Esophagus squamous epithelium (tissue), 5 donors: ENCODE results near the gene BACH2. TPM values are rescaled to one million over a fixed set of nuclear protein-coding genes. Genes with fewer than 3 reads are reported as not detected.
"Not testable (repeated sequence)": the region's sequence is repeated elsewhere in the genome, so short reads cannot be mapped to it uniquely, and the experiment has no call there.

ENCODE experiments used
- DNase-seq: peaks from one replicate; lab custom pipeline; 2025; lab: John Stamatoyannopoulos, UW
- H3K27ac ChIP-seq, 4 donors: fragments of 200-600 bp; sonication (generic); one replicate each; pipeline ENCODE4 v1.5.1; 2016 to 2019; ENCODE audit warnings: mild to moderate bottlenecking in 1 of 4
- H3K27me3 ChIP-seq, 4 donors: fragments of 200-600 bp; sonication (generic); 1 replicate in 3 of 4; 2 replicates in 1 of 4; pipeline versions ENCODE4 v1.5.1 to v1.6.0; 2017 to 2021; ENCODE audit warnings: antibody characterized with exemption in 1 of 4
- H3K36me3 ChIP-seq, 3 donors: fragments of 200-600 bp; sonication (generic); one replicate each; pipeline ENCODE4 v1.5.1; 2016 to 2019
- H3K4me1 ChIP-seq, 3 donors: fragments of 200-600 bp; sonication (generic); one replicate each; pipeline ENCODE4 v1.5.1; 2017 to 2019
- H3K4me3 ChIP-seq, 4 donors: fragments of 200-600 bp; sonication (generic); 1 replicate in 3 of 4; 2 replicates in 1 of 4; pipeline ENCODE4 v1.5.1; 2016 to 2019; ENCODE audit warnings: mild to moderate bottlenecking in 2 of 4, moderate library complexity in 1 of 4
- H3K9me3 ChIP-seq, 3 donors: fragments of 200-600 bp; sonication (generic); one replicate each; pipeline ENCODE4 v1.5.1; 2016 to 2019
- POLR2A ChIP-seq, 4 donors: fragments of 450-650 bp; IDR thresholded peaks; one replicate each; pipeline ENCODE4 v1.6.1; 2017; ENCODE audit warnings: antibody characterized with exemption in 4 of 4, mild to moderate bottlenecking in 4 of 4, moderate library complexity in 3 of 4
- WGBS, 2 donors: methylation state at CpG; one replicate each; pipeline ENCODE4 v1.1.5; 2018; 5-methylcytosine and 5-hydroxymethylcytosine counted together
- intact Hi-C: fragments of 100-400 bp; cut with DNase I; formaldehyde crosslinking; loops from one replicate; pipeline ENCODE4 v1.15.0; 2022
- total RNA-seq, 4 donors: library from RNA; depleted of rRNA; stranded (reverse); fragments of >200 nt; gene quantifications; one replicate each; pipeline ENCODE4 v1.1.0, GENCODE V29; 2016
- TF ChIP-seq, protein P1 (sequence below), 6 experiments: fragments of 450-650 bp in 4 of 6; fragments of 200-600 bp in 2 of 6; sonication (generic) in 2 of 6; IDR thresholded peaks; one replicate each; pipeline ENCODE4 v1.5.1; 2016 to 2019; ENCODE audit warnings: antibody characterized with exemption in 6 of 6, mild to moderate bottlenecking in 4 of 6, moderate library complexity in 4 of 6
- donor health status: DM: yes; HTN: yes; CAD: no.

BACH2 gene
- total RNA-seq, 4 donors from 2014 or later: 0.22 to 6.1 (median 0.66) TPM

DNA sequence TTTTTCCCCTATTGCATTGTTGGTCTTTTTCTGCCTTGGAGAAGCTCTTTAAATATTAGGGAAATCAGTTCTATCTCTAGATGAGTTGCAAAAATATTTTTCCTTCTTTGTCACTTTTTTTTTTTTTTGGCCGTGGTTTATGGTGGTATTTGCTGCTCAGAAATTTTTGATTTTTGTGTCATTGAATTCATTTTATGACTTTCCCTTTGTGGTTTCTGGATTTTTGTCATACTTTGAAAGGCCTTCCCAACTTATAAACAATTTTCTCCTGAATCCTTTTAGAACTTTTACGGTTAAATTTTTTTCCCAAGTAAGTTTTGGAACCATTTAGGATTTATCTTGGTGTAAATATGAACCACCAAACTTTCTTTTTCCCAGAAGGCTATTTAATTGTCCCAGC lies 256.7 kb downstream of the BACH2 start:
- no peak for DNase-seq
- intact Hi-C loops: no loop called here
- Histone ChIP-seq H3K9me3 (no peaks in the 10 kb centered on the region), H3K4me3 (no peak overlapping the region), H3K27ac (no peak overlapping the region), H3K4me1 (no peaks in the 10 kb centered on the region), H3K27me3 (no peaks in the 10 kb centered on the region), H3K36me3 (no peaks in the 10 kb centered on the region)
- TF ChIP-seq, protein P1, sequence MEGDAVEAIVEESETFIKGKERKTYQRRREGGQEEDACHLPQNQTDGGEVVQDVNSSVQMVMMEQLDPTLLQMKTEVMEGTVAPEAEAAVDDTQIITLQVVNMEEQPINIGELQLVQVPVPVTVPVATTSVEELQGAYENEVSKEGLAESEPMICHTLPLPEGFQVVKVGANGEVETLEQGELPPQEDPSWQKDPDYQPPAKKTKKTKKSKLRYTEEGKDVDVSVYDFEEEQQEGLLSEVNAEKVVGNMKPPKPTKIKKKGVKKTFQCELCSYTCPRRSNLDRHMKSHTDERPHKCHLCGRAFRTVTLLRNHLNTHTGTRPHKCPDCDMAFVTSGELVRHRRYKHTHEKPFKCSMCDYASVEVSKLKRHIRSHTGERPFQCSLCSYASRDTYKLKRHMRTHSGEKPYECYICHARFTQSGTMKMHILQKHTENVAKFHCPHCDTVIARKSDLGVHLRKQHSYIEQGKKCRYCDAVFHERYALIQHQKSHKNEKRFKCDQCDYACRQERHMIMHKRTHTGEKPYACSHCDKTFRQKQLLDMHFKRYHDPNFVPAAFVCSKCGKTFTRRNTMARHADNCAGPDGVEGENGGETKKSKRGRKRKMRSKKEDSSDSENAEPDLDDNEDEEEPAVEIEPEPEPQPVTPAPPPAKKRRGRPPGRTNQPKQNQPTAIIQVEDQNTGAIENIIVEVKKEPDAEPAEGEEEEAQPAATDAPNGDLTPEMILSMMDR (IDR thresholded peaks at IDR 0.05): no peak
- TF ChIP-seq POLR2A (IDR thresholded peaks at IDR 0.05): no peak
- WGBS, 2 donors: 50 to 83% methylated on average over 2 of the region's 2 CpGs

DNA sequence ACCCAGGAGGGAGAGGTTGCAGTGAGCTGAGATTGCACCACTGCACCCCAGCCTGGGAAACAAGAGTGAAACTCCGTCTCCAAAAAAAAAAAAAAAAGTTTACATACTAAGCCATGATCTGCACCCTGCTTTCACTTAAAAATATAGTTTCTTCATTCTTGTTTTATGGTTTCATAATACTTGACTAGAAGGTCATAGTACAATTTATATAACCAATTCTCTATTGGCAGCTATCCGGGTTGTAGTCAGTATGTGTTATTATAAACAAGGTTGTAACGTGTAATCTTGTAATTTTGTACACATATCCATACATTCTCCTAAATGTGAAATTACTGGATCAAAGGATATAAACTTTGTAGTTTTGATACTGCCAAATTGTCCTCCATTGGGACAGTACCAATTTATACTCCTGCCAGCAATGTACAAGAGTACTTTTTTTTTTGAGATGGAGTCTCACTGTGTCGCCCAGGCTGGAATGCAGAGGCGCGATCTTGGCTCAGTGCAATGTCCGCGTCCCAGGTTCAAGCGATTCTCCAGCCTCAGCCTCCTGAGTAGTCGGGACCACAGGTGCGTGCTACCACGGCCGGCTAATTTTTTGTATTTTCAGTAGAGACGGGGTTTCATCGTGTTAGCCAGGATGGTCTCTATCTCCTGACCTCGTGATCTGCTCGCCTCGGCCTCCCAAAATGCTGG lies 257.5 kb downstream of the BACH2 start:
- no peak overlapping the region for H3K27ac ChIP-seq
- no peaks in the 10 kb centered on the region for H3K9me3 ChIP-seq
- H3K27me3 ChIP-seq: no peaks in the 10 kb centered on the region
- DNase-seq: no peak
- no peaks in the 10 kb centered on the region for H3K4me1 ChIP-seq
- no peak for TF ChIP-seq POLR2A (IDR thresholded peaks at IDR 0.05)
- TF ChIP-seq, protein P1 (IDR thresholded peaks at IDR 0.05): no peak
- H3K4me3 ChIP-seq: no peak overlapping the region
- intact Hi-C loops: no loop called here
- whole genome bisulfite sequencing, 2 donors: 89 to 93% methylated on average over 18 of the region's 18 CpGs
- H3K36me3 ChIP-seq: no peaks in the 10 kb centered on the region

DNA sequence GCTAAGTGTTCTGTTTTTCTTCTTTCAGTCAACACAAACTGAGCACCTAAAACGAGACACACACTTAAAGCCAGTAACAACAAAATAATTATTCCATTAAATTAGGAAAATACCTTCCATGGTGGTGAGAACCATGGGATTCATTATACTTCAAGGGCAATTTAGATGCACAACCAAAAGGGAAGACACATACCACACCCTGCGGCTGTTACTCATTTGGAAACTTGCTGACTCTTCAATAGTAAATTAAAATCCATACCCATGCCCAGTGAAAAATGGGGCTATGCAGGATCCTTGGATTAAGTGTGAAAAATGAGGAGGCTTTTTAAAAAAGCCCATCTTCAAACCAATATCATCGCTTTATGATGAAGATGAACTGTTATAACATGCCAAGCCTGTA lies 259.7 kb downstream of the BACH2 start:
- Histone ChIP-seq H3K4me3 (no peak overlapping the region), H3K36me3 (no peaks in the 10 kb centered on the region), H3K27ac (no peak overlapping the region), H3K27me3 (no peaks in the 10 kb centered on the region), H3K4me1 (no peaks in the 10 kb centered on the region), H3K9me3 (no peaks in the 10 kb centered on the region)
- TF ChIP-seq, protein P1 (IDR thresholded peaks at IDR 0.05): no peak
- no peak for TF ChIP-seq POLR2A (IDR thresholded peaks at IDR 0.05)
- 81 to 87% methylated on average over 3 of the region's 3 CpGs for WGBS, 2 donors
- no peak for DNase-seq
- intact Hi-C loops: no loop called here

DNA sequence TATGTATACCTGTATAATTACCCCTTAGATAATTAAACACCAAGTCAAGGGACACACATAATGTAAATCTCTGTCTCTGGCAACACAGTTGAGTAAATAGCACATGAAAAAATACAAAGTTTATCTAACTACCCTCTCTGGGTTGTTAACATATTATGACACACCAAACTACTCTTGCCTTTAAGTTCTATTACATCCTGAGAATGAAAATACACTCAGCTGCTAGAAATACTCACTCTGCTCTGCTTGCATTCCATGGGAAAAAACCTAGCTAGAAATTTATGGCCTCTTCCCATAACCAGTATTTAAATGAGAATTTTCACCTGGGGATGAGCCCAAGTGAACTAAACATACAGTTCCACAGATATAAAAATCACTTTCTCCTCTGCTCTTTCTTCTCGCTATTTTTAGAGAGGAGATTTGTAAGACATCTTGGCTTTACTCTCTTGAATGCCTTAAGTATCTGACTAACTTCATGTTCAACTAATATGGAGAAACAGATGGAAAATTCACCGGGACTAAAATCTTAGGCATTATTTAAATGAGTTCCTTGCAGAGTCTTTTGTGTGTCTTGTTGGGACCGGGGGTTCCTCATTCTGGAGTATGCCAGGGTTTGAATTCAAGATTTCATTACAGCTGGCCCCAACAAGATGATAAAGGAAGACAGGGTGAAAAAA lies 261.5 kb downstream of the BACH2 start:
- Histone ChIP-seq H3K4me1 (no peaks in the 10 kb centered on the region), H3K36me3 (no peaks in the 10 kb centered on the region), H3K27me3 (no peaks in the 10 kb centered on the region), H3K27ac (no peak overlapping the region), H3K4me3 (no peak overlapping the region), H3K9me3 (no peaks in the 10 kb centered on the region)
- WGBS, 2 donors: 77 to 84% methylated on average over 3 of the region's 3 CpGs
- TF ChIP-seq, protein P1 (IDR thresholded peaks at IDR 0.05): no peak
- TF ChIP-seq POLR2A (IDR thresholded peaks at IDR 0.05): no peak
- no peak for DNase-seq
- intact Hi-C loops: no loop called here

DNA sequence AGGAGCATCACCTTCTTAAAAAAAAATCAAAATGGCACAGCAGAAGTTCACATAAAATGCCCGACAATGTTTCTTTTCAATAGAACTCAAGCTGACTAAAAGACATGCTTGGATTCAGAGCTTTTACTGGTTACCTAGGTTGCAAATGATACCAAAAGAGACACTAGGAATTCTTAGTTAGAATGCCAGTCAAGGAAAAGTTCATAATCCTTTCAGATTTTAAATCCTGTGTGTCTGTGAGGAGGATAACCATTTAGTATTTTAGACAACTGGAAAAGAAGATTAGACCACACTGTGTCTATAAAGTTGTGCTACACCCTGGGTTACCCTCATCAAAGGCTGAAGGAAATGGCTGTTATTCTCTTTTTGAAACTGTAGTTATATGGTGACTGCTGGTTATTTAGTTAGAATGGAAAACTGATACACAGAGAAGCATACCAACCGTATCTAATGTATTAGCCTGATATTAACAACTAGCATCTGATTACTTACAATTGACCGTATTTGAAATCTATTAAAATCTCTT lies 262.8 kb downstream of the BACH2 start:
- no peak for DNase-seq
- 75 to 88% methylated on average over 3 of the region's 3 CpGs for WGBS, 2 donors
- no peaks in the 10 kb centered on the region for H3K9me3 ChIP-seq
- H3K27ac ChIP-seq: no peak overlapping the region
- H3K4me3 ChIP-seq: no peak overlapping the region
- no peaks in the 10 kb centered on the region for H3K4me1 ChIP-seq
- no peaks in the 10 kb centered on the region for H3K36me3 ChIP-seq
- TF ChIP-seq POLR2A (IDR thresholded peaks at IDR 0.05): no peak
- TF ChIP-seq, protein P1 (IDR thresholded peaks at IDR 0.05): no peak
- no peaks in the 10 kb centered on the region for H3K27me3 ChIP-seq
- intact Hi-C loops: no loop called here

DNA sequence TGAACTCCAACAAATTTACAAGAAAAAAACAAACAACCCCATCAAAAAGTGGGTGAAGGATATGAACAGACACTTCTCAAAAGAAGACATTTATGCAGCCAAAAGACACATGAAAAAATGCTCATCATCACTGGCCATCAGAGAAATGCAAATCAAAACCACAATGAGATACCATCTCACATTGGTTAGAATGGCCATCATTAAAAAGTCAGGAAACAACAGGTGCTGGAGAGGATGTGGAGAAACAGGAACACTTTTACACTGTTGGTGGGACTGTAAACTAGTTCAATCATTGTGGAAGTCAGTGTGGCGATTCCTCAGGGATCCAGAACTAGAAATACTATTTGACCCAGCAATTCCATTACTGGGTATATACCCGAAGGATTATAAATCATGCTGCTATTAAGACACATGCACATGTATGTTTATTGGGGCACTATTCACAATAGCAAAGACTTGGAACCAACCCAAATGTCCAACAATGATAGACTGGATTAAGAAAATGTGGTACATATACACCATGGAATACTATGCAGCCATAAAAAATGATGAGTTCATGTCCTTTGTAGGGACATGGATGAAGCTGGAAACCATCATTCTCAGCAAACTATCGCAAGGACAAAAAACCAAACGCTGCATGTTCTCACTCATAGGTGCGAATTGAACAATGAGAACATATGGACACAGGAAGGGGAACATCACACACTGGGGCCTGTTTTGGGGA lies 264.0 kb downstream of the BACH2 start:
- H3K27ac ChIP-seq, H3K4me1 ChIP-seq, intact Hi-C loops, H3K4me3 ChIP-seq, H3K9me3 ChIP-seq, H3K36me3 ChIP-seq, DNase-seq, H3K27me3 ChIP-seq: not testable (repeated sequence)
- 86 to 95% methylated on average over 2 to 5 of the region's 5 CpGs for WGBS, 2 donors
